Spleen (tissue), 11 donors: Measurements from ENCODE around the gene FIZ1. TPM values are rescaled to one million over a fixed set of nuclear protein-coding genes. Genes with fewer than 3 reads are reported as not detected.

Experiments used
- DNase-seq: peaks from one replicate; pipeline ENCODE4 v3.0.0-alpha.2; 2020
- H3K27ac ChIP-seq, 8 donors: fragments of 200-600 bp; sonication (generic) in 7 of 8; 1 replicate in 4 of 8; 2 replicates in 4 of 8; pipeline versions ENCODE4 v1.5.0 to v1.8.0; 2016 to 2021; ENCODE audit warnings: inconsistent platforms in 4 of 8, mild to moderate bottlenecking in 4 of 8, moderate library complexity in 1 of 8
- H3K27me3 ChIP-seq, 7 donors: fragments of 200-600 bp; sonication (generic) in 6 of 7; replicated peaks in 1 of 7; 1 replicate in 4 of 7; 2 replicates in 3 of 7; pipeline versions ENCODE4 v1.5.0 to v1.8.0; 2016 to 2021; ENCODE audit warnings: inconsistent platforms in 3 of 7, mild to moderate bottlenecking in 1 of 7
- H3K36me3 ChIP-seq, 6 donors: fragments of 200-600 bp; sonication (generic) in 5 of 6; 1 replicate in 4 of 6; 2 replicates in 2 of 6; pipeline versions ENCODE4 v1.5.0 to v1.8.0; 2016 to 2021; ENCODE audit warnings: inconsistent platforms in 2 of 6
- H3K4me1 ChIP-seq, 6 donors: fragments of 200-600 bp; sonication (generic) in 5 of 6; 1 replicate in 3 of 6; 2 replicates in 3 of 6; pipeline versions ENCODE4 v1.5.0 to v1.8.0; 2016 to 2021; ENCODE audit warnings: inconsistent platforms in 3 of 6
- H3K4me3 ChIP-seq, 8 donors: fragments of 200-600 bp; sonication (generic) in 7 of 8; 1 replicate in 4 of 8; 2 replicates in 4 of 8; pipeline versions ENCODE4 v1.5.0 to v1.8.0; 2016 to 2021; ENCODE audit warnings: inconsistent platforms in 4 of 8, mild to moderate bottlenecking in 4 of 8, moderate library complexity in 2 of 8
- H3K9me3 ChIP-seq, 8 donors: fragments of 200-600 bp; sonication (generic) in 7 of 8; 1 replicate in 4 of 8; 2 replicates in 4 of 8; pipeline versions ENCODE4 v1.5.0 to v1.8.0; 2016 to 2021; ENCODE audit warnings: inconsistent platforms in 4 of 8
- CTCF ChIP-seq, 11 experiments: fragments of 200-600 bp in 7 of 11; fragments of 450-650 bp in 4 of 11; sonication (generic) in 4 of 11; IDR thresholded peaks in 8 of 11; conservative IDR thresholded peaks in 3 of 11; 1 replicate in 7 of 11; 2 replicates in 4 of 11; pipeline versions ENCODE4 v1.4.0 to v1.8.0; 2016 to 2021; ENCODE audit warnings: antibody characterized with exemption in 11 of 11, inconsistent platforms in 4 of 11, mild to moderate bottlenecking in 1 of 11
- POLR2A ChIP-seq, 3 donors: fragments of 450-650 bp; IDR thresholded peaks; one replicate each; pipeline ENCODE4 v1.5.1; 2017; ENCODE audit warnings: antibody characterized with exemption in 3 of 3, mild to moderate bottlenecking in 1 of 3
- POLR2AphosphoS5 ChIP-seq, 3 donors: sonication (generic); formaldehyde crosslinking; IDR thresholded peaks; one replicate each; pipeline ENCODE4 v1.5.1; 2017; ENCODE audit warnings: antibody characterized with exemption in 3 of 3
- WGBS, 5 donors: extraction: QIAGEN DNeasy Blood & Tissue Kit in 3 of 5; methylation state at CpG; one replicate each; pipeline versions ENCODE4 v1.1.5 to v1.1.7; 2013 to 2018; 5-methylcytosine and 5-hydroxymethylcytosine counted together
- intact Hi-C: fragments of 100-400 bp; cut with DNase I; formaldehyde crosslinking; loops from one replicate; pipeline ENCODE4 v1.15.0; 2023; ENCODE audit warnings: low total_unique reads
- polyA plus RNA-seq, 3 donors: library from polyadenylated mRNA; stranded (reverse); fragments of 200-250 nt; gene quantifications; one replicate each; pipeline ENCODE4 v1.2.1, GENCODE V29; 2013
- total RNA-seq, 7 donors: library from RNA; depleted of rRNA in 3 of 7; stranded (reverse); fragments of >200 nt in 3 of 7; fragmentation: NEBNext Ultra II Directional in 4 of 7; extraction: Animal tissue kit (Norgen Biotek cat#: 25700) in 4 of 7; gene quantifications; one replicate each; pipeline versions ENCODE4 v1.1.0 to v1.2.1, GENCODE V29; 2016 to 2021
- donor health status: healthy with polysubstance abuse.
- donor health status: DM: no; HTN: no; CAD: no; lungs with moderate emphysema.
- donor health status: DM: no; HTN: no; CAD: no.
- donor health status: Bipolar disorder and iron deficiency.
- donor health status: healthy.
- donor health status: DM: no; HTN: no; CAD: no.
- donor health status: DM: yes; HTN: yes; CAD: no.

Gene FIZ1
- total and polyA plus RNA-seq, 10 donors = 5.1 to 17.3 (median 10.9) TPM

GRCh38 chr19:55644191-55644833 lies 45.0 kb upstream of the FIZ1 start:
- intact Hi-C loops = no loop called here
- TF ChIP-seq CTCF (IDR thresholded peaks at IDR 0.05 in 8 of 11, conservative IDR thresholded peaks at IDR 0.05 in 3 of 11) (no peak), POLR2AphosphoS5 (IDR thresholded peaks at IDR 0.05) (no peak), POLR2A (IDR thresholded peaks at IDR 0.05) (no peak)
- H3K36me3 ChIP-seq = peaks cover 0 to 18% (median 13%) of the 10 kb centered on the region in 6 donors
- no peak for DNase-seq
- H3K4me3 ChIP-seq = peak overlapping the region; percentile 61 to 96 (median 78)
- no peaks in the 10 kb centered on the region for H3K9me3 ChIP-seq
- peaks cover 43 to 100% (median 90%) of the 10 kb centered on the region in 6 donors for H3K4me1 ChIP-seq
- 49 to 65% (median 53%) methylated on average over 12 of the region's 12 CpGs for WGBS, 5 donors
- peak overlapping the region in 7 of 8 donors; percentile 88 to 94 (median 92) for H3K27ac ChIP-seq
- H3K27me3 ChIP-seq = peaks cover 0 to 21% (median 0%) of the 10 kb centered on the region in 7 donors

- Histone ChIP-seq H3K4me1 (peaks cover 38 to 100% (median 89%) of the 10 kb centered on the region in 6 donors), H3K9me3 (no peaks in the 10 kb centered on the region), H3K4me3 (peak overlapping the region; percentile 61 to 96 (median 78)), H3K36me3 (peaks cover 0 to 18% (median 13%) of the 10 kb centered on the region in 6 donors), H3K27ac (peak overlapping the region; percentile 88 to 94 (median 92)), H3K27me3 (peaks cover 0 to 21% (median 0%) of the 10 kb centered on the region in 7 donors)
- intact Hi-C loops = no loop called here
- TF ChIP-seq POLR2A (IDR thresholded peaks at IDR 0.05) = no peak
- no peak for TF ChIP-seq CTCF (IDR thresholded peaks at IDR 0.05 in 8 of 11, conservative IDR thresholded peaks at IDR 0.05 in 3 of 11)
- no peak for TF ChIP-seq POLR2AphosphoS5 (IDR thresholded peaks at IDR 0.05)
- WGBS, 5 donors = 0 to 2% (median 1%) methylated on average over 14 to 15 of the region's 15 CpGs
- DNase-seq = no peak
Measured at GRCh38 chr19:55643887-55644176, 44.5 kb upstream of the FIZ1 start.

GRCh38 chr19:55643003-55643886 lies 43.9 kb upstream of the FIZ1 start, which contains the start of gene ZNF581:
ZNF581 (plus strand) TSS chr19:55643649; CDS start chr19:55644572, 923 bp downstream.
- WGBS, 5 donors = 0 to 3% (median 2%) methylated on average over 25 to 56 of the region's 56 CpGs
- intact Hi-C loops = no loop called here
- Histone ChIP-seq H3K4me3 (peak within 1 kb of the TSS; percentile 61 to 96 (median 78)), H3K9me3 (no peaks in the 10 kb centered on the region), H3K36me3 (peaks cover 0 to 23% (median 15%) of the 10 kb centered on the region in 6 donors), H3K27ac (peak within 1 kb of the TSS; percentile 88 to 94 (median 92)), H3K4me1 (peaks cover 33 to 100% (median 86%) of the 10 kb centered on the region in 6 donors), H3K27me3 (peaks cover 0 to 16% (median 0%) of the 10 kb centered on the region in 7 donors)
- peak; percentile 94 for DNase-seq
- TF ChIP-seq POLR2AphosphoS5 (IDR thresholded peaks at IDR 0.05) (peak; percentile 82 to 87 (median 85)), POLR2A (IDR thresholded peaks at IDR 0.05) (peak in 1 of 3 donors; percentile 36), CTCF (IDR thresholded peaks at IDR 0.05 in 8 of 11, conservative IDR thresholded peaks at IDR 0.05 in 3 of 11) (peak in 1 of 11 experiments; percentile 10)
